Choroid plexus epithelial cell (primary cell): ENCODE measurements around the gene BTBD8.

Source experiments
- DNase-seq: peaks from one replicate; pipeline ENCODE4 v3.0.0-alpha.2; 2010; ENCODE audit warnings: low read depth
- H3K4me3 ChIP-seq: 2 replicates; pipeline ENCODE4 v1.5.1; 2011; ENCODE audit warnings: low read depth, mild to moderate bottlenecking, control low read depth, low read length, moderate library complexity
- TF ChIP-seq, protein P1 (sequence below): conservative IDR thresholded peaks from 2 replicates; pipeline ENCODE4 v1.5.1; 2011; ENCODE audit warnings: low read depth, mild to moderate bottlenecking, control low read depth, inconsistent platforms, low read length, moderate library complexity

BTBD8 gene

DNA sequence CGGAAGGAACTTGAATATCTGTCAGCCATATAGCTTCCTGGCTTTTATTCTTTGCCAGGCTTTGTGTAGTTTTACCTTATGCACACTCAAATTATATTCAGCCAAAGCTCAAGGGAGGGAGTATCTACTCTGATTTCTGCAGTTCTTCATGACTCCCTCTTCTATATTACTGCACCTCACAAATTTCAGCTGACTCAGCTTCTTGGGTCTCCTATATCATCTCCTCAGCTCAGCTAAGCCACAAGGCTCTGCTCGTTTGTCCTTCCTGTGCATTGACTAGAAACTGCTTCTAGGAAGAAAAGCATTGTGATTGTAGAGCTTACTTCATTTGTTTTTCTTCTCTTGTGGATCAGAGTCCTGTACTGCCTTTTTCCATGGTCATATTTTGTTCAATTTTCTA is 37.4 kb downstream of the BTBD8 start:
- no peak overlapping the region for H3K4me3 ChIP-seq
- DNase-seq = no peak
- TF ChIP-seq, protein P1, sequence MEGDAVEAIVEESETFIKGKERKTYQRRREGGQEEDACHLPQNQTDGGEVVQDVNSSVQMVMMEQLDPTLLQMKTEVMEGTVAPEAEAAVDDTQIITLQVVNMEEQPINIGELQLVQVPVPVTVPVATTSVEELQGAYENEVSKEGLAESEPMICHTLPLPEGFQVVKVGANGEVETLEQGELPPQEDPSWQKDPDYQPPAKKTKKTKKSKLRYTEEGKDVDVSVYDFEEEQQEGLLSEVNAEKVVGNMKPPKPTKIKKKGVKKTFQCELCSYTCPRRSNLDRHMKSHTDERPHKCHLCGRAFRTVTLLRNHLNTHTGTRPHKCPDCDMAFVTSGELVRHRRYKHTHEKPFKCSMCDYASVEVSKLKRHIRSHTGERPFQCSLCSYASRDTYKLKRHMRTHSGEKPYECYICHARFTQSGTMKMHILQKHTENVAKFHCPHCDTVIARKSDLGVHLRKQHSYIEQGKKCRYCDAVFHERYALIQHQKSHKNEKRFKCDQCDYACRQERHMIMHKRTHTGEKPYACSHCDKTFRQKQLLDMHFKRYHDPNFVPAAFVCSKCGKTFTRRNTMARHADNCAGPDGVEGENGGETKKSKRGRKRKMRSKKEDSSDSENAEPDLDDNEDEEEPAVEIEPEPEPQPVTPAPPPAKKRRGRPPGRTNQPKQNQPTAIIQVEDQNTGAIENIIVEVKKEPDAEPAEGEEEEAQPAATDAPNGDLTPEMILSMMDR = no peak

DNA sequence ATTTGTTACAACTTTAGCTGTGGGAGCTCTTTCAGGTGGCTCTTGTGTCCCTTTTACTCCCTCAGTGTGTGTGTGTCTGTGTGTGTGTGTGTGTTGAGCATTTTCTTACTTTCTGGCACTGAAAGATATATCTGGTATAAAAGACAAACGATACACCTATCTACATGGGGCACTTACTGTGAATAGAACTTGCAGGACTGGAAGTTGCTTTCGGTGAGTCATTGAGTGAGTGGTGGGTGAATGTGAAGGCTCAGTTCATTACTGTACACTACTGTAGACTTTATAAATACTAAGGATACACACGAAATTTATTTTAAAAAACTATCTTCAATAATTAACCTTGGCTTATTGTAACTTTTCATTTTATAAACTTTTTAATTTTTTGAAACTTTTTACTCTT is 38.7 kb downstream of the BTBD8 start:
- TF ChIP-seq, protein P1 = no peak
- no peak overlapping the region for H3K4me3 ChIP-seq
- peak; percentile 36 for DNase-seq

DNA sequence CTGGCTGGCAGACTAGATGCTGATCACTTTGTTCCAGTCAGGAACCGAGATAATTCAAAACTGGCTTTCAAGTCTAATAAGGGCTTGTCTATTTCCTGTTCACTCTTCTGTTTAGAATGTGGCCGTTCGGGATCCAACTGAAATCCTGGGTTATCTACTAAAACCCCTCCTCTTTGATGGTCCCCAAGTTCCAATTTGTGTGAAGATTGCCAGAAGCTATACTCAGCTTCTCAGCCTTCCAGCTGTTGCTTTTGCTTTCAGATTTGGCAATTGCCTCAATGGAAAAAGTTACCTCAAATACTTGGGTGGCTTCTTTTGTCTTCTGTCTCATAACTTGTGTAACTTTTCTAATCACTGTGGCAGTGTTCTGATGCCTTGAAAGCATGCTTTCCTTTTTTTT is 43.7 kb downstream of the BTBD8 start:
- TF ChIP-seq, protein P1 = no peak
- H3K4me3 ChIP-seq = no peak overlapping the region
- peak; percentile 7 for DNase-seq

DNA sequence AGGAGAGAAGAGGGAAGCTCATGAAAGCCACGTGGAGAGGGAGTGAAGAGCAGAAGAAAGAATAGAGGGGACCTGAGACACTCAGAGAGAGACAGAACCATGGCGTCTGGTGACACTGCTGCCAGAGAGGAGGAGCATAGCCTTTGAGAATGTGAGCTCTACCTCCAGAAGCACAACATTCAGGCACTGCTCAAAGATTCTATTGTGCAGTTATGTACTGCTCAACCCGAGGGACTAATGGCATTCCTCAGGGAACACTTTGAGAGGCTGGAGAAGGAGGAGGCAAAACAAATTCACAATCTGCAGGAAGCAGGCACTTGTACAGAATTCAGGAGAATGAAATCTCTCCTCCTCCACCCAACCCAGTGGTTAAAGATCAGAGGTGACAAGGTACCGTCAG is 45.1 kb downstream of the BTBD8 start:
- H3K4me3 ChIP-seq = no peak overlapping the region
- DNase-seq = no peak
- TF ChIP-seq, protein P1 = no peak

DNA sequence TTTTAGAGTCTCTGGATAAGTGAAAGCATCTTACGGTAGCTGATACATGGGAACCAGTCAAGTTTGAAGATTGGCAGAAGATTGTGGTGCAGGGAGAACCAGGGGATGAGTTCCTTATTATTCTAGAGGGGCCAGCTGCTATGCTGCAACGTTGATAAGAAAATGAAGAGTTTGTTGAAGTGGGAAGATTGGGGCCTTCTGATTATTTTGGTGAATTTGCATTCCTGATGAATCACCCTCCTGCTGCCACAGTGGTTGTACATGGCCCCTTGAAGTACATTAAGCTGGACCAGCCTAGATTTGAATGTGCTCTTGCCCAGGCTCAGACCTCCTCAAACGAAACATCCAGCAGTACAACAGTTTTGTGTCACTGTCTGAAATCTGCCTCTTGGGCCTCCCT is 45.9 kb downstream of the BTBD8 start:
- H3K4me3 ChIP-seq = no peak overlapping the region
- no peak for DNase-seq
- TF ChIP-seq, protein P1 = no peak

DNA sequence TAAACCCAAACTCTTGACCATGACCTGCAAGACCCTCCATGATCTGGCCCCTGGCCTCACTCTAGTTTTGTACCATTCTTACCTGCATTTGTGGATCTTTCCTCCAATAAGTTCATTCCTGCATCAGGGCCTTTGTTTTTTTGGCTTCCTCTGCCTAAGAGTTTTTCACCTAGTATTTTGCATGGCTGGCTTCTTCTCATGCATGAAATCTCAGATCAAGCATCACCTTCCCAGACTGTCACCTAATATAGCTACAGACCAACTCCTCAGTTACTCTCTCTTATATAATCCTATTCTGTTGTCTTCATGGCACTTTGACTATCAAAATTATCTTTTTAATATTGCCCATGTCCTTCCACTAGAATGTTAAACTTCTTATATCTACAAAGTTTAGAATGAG is 54.2 kb downstream of the BTBD8 start:
- no peak overlapping the region for H3K4me3 ChIP-seq
- no peak for DNase-seq
- TF ChIP-seq, protein P1 = no peak

DNA sequence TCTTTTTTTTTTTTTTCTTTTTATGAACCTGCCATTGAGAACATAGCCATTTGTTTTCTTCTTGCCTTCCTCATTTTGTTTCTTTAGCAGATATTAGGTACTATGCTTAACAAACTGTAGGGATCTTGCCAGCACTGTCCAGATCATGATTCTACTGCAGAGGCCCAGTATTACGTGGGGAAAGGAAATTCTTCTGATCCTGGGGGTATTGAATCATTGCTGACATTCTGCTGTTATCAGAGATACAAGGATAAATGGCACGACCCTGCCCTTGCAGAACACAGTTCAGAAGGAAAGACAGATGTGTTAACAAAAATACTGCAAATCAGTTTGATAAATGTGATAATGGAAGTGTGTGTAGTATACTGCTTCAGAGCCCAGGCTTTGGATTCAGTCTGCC is 56.2 kb downstream of the BTBD8 start:
- DNase-seq = peak; percentile 54
- TF ChIP-seq, protein P1 = no peak
- H3K4me3 ChIP-seq = no peak overlapping the region
